Measurements from ENCODE around the gene CYB5RL. TPM values are rescaled to one million over a fixed set of nuclear protein-coding genes. Genes with fewer than 3 reads are reported as not detected.

CYB5RL gene
- total RNA-seq, 4 donors from 2014 or later: 2.2 to 4.7 (median 3.0) TPM

GRCh38 chr1:54165146-54165545 lies 34.7 kb downstream of the CYB5RL start:
- DNase-seq: no peak
- Histone ChIP-seq H3K27me3 (no peaks in the 10 kb centered on the region), H3K9me3 (no peaks in the 10 kb centered on the region), H3K4me1 (peaks cover 7 to 46% (median 20%) of the 10 kb centered on the region in 3 donors), H3K27ac (no peak overlapping the region), H3K36me3 (no peaks in the 10 kb centered on the region), H3K4me3 (no peak overlapping the region)
- WGBS, 2 donors: 96 to 97% methylated on average over 7 to 14 of the region's 15 CpGs
- TF ChIP-seq POLR2A (IDR thresholded peaks at IDR 0.05): no peak
- TF ChIP-seq, protein P1, sequence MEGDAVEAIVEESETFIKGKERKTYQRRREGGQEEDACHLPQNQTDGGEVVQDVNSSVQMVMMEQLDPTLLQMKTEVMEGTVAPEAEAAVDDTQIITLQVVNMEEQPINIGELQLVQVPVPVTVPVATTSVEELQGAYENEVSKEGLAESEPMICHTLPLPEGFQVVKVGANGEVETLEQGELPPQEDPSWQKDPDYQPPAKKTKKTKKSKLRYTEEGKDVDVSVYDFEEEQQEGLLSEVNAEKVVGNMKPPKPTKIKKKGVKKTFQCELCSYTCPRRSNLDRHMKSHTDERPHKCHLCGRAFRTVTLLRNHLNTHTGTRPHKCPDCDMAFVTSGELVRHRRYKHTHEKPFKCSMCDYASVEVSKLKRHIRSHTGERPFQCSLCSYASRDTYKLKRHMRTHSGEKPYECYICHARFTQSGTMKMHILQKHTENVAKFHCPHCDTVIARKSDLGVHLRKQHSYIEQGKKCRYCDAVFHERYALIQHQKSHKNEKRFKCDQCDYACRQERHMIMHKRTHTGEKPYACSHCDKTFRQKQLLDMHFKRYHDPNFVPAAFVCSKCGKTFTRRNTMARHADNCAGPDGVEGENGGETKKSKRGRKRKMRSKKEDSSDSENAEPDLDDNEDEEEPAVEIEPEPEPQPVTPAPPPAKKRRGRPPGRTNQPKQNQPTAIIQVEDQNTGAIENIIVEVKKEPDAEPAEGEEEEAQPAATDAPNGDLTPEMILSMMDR (IDR thresholded peaks at IDR 0.05): no peak
- intact Hi-C loops (cut with DNase I): no loop called here

DNA sequence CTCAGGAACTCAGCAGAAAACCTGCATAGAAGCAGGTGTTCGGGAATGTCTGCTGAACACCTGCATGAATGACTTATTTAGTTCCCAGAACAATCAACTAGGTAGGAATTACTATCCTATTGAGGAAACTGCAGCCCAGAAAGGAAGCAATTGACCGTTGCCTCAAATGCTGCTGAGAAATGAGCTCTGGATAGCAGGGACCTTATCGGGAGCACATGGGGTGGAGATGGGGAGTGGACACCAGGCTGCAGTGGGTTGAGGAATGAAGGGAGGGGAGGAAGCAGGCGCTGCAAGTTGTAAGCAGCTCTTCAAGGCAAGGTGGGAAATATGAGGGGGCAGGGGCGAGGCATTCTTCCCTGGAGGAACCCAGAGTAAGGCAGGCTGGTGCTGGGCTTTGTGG lies 36.3 kb downstream of the CYB5RL start:
- Histone ChIP-seq H3K27me3 (no peaks in the 10 kb centered on the region), H3K9me3 (no peaks in the 10 kb centered on the region), H3K4me1 (peaks cover 6 to 40% (median 20%) of the 10 kb centered on the region in 3 donors), H3K4me3 (no peak overlapping the region), H3K27ac (no peak overlapping the region), H3K36me3 (no peaks in the 10 kb centered on the region)
- no peak for DNase-seq
- TF ChIP-seq, protein P1 (IDR thresholded peaks at IDR 0.05): no peak
- TF ChIP-seq POLR2A (IDR thresholded peaks at IDR 0.05): no peak
- intact Hi-C loops (cut with DNase I): no loop called here
- WGBS, 2 donors: 82 to 84% methylated on average over 3 to 5 of the region's 5 CpGs

GRCh38 chr1:54163051-54163450 lies 36.8 kb downstream of the CYB5RL start:
- no peak overlapping the region for H3K27ac ChIP-seq
- no peak for DNase-seq
- WGBS, 2 donors: 40 to 67% methylated on average over 1 of the region's 3 CpGs

DNA sequence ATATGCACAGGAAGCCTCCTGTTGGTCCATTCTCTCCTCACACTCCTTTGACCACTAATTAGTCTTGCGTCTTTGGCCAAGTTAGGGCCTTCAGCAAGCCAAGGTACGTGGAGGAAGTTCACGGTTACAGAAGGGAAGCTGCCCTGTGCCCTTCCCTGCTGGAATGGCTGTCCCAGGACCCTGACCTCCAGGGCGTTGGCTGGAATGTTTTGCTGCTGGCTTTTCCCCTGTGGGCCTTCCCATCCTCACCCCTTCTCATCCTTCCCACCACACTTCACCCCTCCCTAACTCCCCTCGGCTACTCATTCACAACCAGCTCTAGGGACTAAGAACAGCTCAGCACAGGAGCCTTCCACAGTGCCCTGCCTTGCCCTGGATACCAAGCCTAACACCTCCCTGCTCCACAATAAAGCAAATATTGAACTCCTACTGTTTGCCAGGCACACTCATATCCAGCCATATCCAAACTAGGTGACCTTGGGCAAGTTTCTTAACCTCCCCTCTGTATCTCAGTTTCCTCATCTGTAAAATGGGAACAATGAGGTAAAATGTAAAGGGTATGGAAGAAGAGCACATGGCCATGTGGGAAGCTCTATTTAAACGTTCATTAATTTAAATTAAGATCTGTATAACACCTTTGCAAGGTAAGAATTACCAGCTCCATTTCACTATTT lies 38.2 kb downstream of the CYB5RL start:
- peaks cover 0 to 34% (median 9%) of the 10 kb centered on the region in 3 donors for H3K4me1 ChIP-seq
- peak overlapping the region in 1 of 4 donors; percentile 34 for H3K27ac ChIP-seq
- no peaks in the 10 kb centered on the region for H3K27me3 ChIP-seq
- no peaks in the 10 kb centered on the region for H3K9me3 ChIP-seq
- TF ChIP-seq, protein P1 (IDR thresholded peaks at IDR 0.05): no peak
- TF ChIP-seq POLR2A (IDR thresholded peaks at IDR 0.05): no peak
- 68 to 83% methylated on average over 6 of the region's 6 CpGs for WGBS, 2 donors
- no peak for DNase-seq
- intact Hi-C loops (cut with DNase I): no loop called here
- H3K4me3 ChIP-seq: no peak overlapping the region
- no peaks in the 10 kb centered on the region for H3K36me3 ChIP-seq

More at GRCh38 chr1:54163051-54163450, 36.8 kb downstream of the CYB5RL start:
- H3K36me3 ChIP-seq: no peaks in the 10 kb centered on the region
- intact Hi-C loops (cut with DNase I): no loop called here
- no peaks in the 10 kb centered on the region for H3K9me3 ChIP-seq
- no peak for TF ChIP-seq POLR2A (IDR thresholded peaks at IDR 0.05)
- TF ChIP-seq, protein P1 (IDR thresholded peaks at IDR 0.05): no peak
- H3K4me3 ChIP-seq: no peak overlapping the region
- H3K27me3 ChIP-seq: no peaks in the 10 kb centered on the region
- H3K4me1 ChIP-seq: peaks cover 1 to 40% (median 17%) of the 10 kb centered on the region in 3 donors

GRCh38 chr1:54160351-54160750 lies 39.5 kb downstream of the CYB5RL start:
- Histone ChIP-seq H3K36me3 (no peaks in the 10 kb centered on the region), H3K4me3 (no peak overlapping the region), H3K27ac (no peak overlapping the region), H3K4me1 (peaks cover 0 to 34% (median 9%) of the 10 kb centered on the region in 3 donors), H3K9me3 (no peaks in the 10 kb centered on the region), H3K27me3 (no peaks in the 10 kb centered on the region)
- no peak for DNase-seq
- 40 to 100% methylated on average over 1 of the region's 3 CpGs for WGBS, 2 donors
- TF ChIP-seq, protein P1 (IDR thresholded peaks at IDR 0.05): no peak
- TF ChIP-seq POLR2A (IDR thresholded peaks at IDR 0.05): no peak
- intact Hi-C loops (cut with DNase I): no loop called here

Measured in esophagus squamous epithelium (tissue), 5 donors.